Measurements from ENCODE around the gene TPK1.
"Not testable (repeated sequence)": the region's sequence is repeated elsewhere in the genome, so short reads cannot be mapped to it uniquely, and the experiment has no call there.

TPK1 gene

DNA sequence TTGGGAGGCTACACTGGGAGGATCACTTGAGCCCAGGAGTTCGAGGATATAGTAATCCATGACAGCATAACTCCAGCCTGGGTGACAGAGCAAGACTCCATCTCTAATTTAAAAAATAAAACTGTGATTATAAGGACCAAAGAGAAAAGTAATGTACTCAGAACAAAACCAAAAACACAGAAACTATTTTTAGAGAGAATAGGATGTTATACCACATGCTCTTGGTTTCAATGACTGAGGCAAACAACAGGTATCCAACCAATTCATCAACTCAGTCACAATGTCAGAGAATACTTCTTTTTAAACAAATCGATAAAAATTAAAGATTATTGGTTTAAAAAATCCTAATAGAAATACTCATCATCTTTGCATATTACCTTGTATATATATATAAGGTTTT lies 186.7 kb downstream of the TPK1 start:
- in situ Hi-C loops (cut with MboI; ENCODE audit: low sequenced_read_pairs), result no loop called here

DNA sequence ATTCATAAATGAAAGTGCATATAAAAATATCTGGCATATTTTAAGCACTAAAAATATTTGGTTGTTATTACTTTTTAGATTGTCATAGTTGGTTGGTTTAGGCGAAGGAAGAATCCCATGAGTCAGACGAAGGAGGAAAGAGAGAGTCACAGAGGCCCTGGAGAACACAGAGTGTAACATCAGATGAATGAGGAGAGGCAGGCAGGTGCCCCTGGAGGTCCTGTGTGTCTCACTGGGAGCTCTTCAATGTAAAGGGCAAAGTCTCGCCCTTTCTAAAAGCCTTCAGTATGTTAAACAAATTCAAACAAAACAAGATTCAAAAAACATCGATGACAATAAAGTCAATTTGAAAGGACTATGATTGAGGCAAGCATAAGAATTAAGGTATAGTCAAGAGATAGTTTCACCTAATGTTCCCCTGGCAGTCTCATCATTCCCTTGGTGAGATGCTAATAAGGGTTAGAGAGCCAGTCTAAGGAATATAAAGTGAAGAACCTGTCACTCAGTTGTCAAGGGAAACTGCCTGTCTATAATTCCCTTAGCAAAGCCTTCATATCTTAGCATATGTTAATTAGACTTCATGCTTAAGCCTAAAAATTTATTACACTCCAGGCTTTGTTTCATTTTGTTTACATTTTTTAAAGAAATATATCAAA lies 194.3 kb downstream of the TPK1 start:
- in situ Hi-C loops (cut with MboI; ENCODE audit: low sequenced_read_pairs), result no loop called here

DNA sequence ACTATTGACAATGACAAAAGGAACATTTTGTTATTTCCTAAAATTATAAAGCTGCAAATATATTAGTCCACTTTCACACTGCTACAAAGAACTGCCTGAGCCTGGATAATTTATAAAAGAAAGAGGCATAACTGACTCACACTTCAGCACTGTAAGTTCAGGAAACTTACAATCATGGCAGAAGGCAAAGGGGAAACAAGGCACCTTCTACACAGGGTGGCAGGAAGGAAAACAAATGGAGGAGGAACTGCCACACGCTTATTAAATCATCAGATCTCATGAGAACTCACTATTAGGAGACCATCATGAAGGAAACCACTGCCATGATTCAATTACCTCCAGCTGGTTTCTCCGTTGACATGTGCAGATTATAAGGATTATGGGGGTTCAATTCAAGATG lies 203.1 kb downstream of the TPK1 start:
- in situ Hi-C loops (cut with MboI; ENCODE audit: low sequenced_read_pairs), result no loop called here

DNA sequence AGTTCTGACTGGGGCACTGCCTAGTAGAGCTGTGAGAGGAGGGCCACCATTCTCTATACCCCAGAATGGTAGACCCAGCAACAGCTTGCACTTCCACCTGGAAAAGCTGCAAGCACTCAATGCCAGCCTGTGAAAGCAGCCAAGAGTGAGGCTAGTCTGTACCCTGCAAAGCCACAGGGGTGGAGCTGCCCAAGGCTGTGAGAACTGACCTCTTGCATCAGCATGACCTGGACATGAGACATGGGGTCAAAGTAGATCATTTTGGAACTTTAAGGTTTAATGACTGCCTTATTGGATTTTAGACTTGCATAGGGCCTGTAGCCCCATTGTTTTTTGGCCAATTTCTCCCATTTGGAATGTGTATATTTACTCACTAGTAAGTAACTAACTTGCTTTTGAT lies 206.3 kb downstream of the TPK1 start:
- in situ Hi-C loops (cut with MboI; ENCODE audit: low sequenced_read_pairs), result no loop called here

DNA sequence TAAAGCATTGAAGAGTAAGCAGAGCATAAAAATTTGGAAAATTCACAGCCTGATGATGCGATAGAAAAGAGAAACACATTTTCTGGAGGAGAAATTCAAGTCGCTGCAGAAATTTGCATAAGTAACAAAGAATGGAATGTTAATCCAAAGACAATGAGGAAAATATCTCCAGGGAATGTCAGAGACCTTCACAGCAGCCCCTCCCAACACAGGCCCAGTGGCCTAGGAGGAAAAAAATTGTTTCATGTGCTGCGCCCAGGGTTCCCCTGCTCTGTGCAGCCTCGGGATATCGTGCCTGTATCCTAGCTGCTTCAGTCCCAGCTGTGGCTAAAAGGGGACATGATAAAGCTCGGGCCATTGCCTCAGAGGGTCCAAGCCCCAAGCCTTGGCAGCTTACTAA lies 206.8 kb downstream of the TPK1 start:
- in situ Hi-C loops (cut with MboI; ENCODE audit: low sequenced_read_pairs), result no loop called here

DNA sequence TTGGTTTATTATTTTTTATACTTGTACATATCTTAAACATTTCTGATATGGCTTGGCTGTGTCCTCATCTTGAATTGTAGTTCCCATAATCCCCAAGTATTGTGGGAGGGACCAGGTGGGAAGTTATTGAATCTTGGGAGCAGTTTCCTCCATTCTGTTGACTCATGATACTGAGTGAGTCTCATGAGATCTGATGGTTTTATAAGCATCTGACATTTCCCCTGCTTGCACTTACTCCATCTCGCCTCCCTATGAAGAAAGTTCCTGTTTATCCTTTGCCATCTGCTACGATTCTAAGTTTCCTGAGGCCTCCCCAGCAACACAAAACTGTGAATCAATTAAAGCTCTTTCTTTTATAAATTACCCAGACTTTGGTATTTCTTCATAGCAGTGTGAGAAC lies 207.7 kb downstream of the TPK1 start:
- in situ Hi-C loops (cut with MboI; ENCODE audit: low sequenced_read_pairs), result no loop called here

DNA sequence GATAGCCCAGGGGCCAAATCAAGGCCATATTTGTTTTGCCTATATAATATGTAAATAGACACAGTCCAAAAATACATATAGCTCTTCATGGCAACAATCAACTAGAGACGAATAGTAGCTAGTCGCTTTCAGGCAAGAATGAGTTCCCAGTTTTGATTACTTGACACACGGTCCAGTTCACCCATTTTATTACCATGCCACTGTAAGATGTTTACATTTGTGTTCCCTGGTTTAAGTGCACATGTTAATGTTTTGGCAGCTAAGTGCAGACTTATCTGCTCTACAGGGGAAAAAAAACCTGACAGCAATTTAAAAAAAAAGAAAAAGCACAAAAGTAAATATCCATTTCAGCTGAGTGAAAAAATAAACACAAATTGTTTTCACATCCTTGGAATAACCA lies 213.1 kb downstream of the TPK1 start:
- in situ Hi-C loops (cut with MboI; ENCODE audit: low sequenced_read_pairs), result no loop called here

DNA sequence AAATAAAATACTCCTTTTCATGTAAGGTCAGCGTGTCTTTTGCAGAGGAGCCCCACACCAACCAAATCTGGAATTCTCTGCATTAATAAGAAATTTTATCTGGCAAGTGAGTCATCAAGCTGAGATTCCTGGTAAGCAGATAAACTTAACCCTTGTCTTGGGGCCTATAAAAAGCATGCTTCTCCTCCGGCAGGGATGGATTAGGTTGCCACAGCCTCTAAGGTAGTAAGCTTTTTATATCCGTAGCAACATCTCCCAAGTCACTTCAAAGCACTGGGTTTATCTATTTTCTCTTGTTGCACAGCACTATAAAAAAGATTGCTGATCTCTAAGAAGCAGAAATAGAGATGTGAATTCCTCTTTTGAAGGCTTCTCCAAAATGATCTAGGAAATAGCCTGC lies 229.6 kb downstream of the TPK1 start:
- in situ Hi-C loops (cut with MboI; ENCODE audit: low sequenced_read_pairs), result no loop called here

DNA sequence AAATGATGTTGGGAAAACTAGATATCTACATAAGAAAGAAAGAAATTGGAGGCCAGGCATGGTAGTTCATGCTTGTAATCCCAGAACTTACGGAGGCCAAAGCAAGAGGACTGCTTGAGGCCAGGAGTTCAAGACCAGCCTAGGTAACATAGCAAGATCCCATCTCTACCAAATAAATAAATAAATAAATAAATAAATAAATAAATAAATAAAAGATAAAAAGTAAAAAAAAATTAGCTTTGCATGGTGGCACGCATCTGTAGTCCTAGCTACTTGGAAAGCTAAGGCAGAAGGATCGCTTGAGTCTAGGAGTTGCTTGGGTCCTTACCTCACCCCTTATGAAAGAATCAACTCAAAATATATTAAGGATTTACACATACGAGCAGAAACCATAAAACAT lies 238.9 kb downstream of the TPK1 start:
- in situ Hi-C loops (cut with MboI; ENCODE audit: low sequenced_read_pairs), result no loop called here

DNA sequence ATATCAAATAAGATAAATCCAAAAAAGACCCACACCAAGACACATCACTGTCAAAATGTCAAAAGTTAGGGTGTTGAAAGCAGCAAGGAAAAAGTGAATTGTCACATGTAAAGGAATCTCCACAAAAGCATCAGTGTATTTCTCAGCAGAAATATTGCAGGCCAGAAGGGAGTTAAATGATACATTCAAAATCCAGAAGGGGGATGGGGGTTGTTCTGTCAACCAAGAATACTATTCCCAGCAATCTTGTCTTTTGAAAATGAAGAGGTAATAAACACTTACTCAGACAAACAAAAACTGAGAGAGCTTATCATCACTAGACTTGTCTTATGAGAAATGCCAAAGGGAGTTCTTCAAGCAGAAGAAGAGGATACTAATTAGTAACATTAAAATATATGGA lies 241.3 kb downstream of the TPK1 start:
- in situ Hi-C loops (cut with MboI; ENCODE audit: low sequenced_read_pairs), result no loop called here

DNA sequence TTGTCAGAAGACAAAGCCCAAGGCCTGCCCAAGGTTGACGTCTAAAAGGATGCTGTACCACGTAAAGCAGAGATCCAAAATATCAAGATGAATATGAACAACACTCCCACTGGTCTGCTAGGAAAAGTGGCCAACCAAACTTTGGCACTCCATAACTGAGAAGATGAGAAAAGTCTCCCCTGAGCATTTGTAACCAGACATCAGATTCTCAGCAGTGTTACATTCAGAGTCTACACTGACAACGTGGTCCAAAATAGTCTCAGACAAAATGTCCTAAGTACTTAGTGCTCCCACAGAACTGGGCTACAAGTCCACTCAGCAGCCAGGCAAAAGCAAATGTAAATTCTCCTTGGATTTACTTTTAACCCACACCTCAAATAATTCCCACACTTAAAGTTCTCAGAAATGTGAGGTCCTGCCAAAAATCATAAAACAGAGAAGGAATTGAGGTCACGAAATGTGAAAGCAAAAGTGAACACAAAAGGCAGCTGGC lies 247.2 kb downstream of the TPK1 start:
- in situ Hi-C loops (cut with MboI; ENCODE audit: low sequenced_read_pairs), result no loop called here

DNA sequence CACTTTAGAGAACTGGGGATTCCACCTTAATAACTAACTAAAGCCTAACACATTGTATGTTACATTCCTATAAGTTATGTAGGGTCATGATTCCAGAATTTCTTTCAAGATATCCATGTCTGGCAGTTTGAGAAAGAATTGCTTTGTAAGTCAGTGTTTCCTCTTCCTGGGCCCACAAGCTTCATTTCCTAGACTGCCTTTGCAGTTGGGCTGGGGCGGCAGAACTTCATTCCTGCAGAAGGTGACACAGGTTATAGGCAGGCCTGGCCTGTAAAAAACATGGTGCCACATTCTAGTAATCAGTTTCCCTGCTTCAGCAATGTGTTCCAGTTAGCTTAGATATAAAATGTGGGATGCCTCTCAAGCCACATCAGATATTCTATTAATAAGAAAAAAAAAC lies 248.2 kb downstream of the TPK1 start:
- in situ Hi-C loops (cut with MboI; ENCODE audit: low sequenced_read_pairs), result no loop called here

DNA sequence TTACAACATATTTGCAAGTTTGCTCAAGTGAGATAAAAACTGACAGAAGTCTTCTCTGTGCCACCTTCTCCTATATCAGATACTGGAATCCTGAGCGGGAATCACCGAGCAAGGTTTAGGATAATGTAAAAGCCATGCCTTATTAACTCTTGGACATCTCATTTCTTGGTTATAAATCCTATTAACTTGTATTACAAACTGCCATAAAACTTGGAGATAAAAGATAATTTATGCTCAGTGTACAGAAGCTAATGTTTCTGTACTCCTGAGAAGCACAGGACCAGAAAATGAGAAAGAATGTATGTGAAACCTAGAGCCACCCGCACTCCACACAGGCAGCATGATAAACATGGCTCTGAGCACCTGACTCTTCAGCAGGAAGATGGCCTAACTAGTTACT lies 251.1 kb downstream of the TPK1 start:
- in situ Hi-C loops (cut with MboI; ENCODE audit: low sequenced_read_pairs), result no loop called here

DNA sequence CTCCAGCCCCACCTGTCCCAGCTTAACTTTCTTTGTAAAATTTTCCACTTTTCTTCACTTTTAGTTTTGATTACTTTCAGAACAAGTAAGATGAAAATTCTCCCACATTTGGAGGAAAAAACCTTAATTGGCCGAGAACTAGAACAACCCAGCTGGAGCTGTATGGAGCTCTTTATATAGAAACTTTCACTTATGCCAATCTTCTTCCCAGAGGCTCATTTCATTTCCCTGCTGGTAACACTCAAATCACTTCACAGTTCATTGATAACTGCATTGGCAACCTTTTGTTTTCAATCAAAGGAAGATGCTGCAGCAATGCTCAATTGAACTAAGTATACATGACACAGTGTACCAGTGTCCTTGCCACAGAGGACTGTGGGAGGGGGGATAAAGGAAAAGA lies 256.2 kb downstream of the TPK1 start:
- in situ Hi-C loops (cut with MboI; ENCODE audit: low sequenced_read_pairs), result no loop called here

DNA sequence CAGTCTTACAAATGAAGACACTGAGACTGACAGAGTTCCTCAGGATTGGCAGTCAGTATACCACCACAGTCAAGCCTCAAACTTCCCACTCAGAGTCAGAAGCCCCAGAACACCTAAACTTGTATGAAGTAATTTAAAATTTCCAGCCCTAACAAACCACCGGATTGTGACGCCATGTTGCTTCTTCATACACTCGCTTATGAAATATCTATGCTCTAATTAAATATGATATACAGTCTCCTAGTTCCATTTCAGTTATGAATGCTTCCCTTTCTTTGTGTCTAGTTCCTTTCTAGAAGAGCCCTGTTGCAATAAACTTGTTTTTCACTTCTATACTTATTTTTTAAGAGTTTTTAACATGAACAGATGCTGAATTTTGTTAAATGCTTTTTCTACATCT lies 260.4 kb downstream of the TPK1 start:
- in situ Hi-C loops (cut with MboI; ENCODE audit: low sequenced_read_pairs), result no loop called here

DNA sequence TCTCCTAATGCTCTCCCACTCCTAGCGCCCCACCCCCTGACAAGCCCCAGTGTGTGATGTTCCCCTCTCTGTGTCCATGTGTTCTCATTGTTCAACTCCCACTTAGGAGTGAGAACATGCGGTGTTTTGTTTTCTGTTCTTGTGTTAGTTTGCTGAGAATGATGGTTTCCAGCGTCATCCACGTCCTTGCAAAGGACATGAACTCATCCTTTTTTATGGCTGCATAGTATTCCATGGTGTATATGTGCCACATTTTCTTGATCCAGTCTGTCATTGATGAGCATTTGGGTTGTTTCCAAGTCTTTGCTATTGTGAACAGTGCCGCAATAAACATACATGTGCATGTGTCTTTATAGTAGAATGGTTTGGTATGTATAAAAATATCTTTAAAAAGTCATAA lies 261.1 kb downstream of the TPK1 start:
- in situ Hi-C loops (cut with MboI; ENCODE audit: low sequenced_read_pairs), result not testable (repeated sequence)

DNA sequence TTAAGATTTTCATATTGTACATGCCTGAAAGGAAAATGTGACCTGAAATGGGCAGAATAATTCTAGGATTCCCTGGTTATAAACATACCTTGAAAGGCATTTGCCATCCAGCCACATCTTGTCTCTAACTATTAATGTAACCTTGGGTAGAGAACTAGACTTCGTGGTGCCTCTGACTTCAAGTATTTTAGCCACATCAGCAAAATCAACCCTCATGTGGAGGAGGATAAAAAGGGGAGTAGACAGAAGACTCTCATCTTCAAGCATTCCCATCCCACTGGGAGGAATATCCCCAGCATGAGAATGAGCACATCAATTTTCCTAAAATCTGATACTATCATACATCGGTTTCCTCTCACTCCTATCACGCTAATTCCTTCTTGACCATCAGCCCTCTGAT lies 267.6 kb downstream of the TPK1 start:
- in situ Hi-C loops (cut with MboI; ENCODE audit: low sequenced_read_pairs), result no loop called here

DNA sequence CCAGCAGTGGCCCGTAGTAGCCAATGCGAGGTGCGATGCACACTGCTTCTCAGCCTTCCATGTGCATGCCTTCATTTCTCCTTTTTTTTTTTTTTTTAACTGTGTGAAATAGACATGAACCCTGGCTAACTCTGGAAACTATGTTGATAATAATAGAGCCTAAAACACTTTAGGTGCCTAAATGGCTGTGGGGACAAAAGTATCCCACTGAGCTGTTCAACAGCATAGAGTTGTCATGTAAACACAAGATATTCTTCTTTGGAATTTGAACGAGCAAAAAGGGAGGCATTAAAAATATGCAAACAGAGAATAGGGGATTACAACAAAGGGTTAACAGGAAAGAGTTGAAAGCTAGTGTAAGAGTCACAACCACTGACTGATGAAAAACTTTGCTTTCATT lies 270.3 kb downstream of the TPK1 start:
- in situ Hi-C loops (cut with MboI; ENCODE audit: low sequenced_read_pairs), result no loop called here

DNA sequence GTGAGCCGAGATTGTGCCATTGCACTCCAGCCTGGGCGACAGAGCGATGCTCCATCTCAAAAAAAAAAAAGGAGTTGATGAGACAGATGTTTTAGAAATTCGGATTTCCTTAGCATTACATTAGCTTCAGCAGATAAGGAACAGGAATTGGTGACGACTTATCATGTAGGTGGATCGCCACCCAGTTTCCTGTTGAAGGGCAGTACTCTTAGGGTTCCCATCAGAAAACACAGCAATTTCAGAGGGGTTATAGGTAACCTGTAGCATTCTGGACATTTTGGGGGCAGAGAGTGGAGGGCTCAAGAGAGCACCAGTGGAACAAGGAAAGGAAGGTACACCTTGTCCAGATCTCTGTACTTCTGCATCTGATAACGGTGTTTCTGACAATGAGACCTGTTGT lies 286.0 kb downstream of the TPK1 start:
- in situ Hi-C loops (cut with MboI; ENCODE audit: low sequenced_read_pairs), result no loop called here

DNA sequence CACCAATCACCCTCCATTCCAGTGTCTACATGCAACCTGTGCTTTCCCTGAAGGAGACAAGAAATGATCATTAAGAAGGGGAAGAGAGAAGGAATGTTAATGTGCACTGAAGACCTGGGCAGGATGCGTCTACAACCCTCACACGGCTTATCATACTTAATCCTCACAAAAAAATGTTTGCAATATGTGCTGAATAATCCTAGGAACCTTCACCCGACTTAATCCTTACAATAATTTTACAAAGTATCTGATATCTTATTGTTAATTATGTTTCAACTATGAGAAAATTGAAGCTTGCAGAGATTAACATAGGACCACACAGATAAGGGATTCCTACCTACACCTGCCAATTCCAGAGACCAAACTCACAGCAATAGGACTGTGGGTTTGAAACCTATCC lies 287.3 kb downstream of the TPK1 start:
- in situ Hi-C loops (cut with MboI; ENCODE audit: low sequenced_read_pairs), result no loop called here

DNA sequence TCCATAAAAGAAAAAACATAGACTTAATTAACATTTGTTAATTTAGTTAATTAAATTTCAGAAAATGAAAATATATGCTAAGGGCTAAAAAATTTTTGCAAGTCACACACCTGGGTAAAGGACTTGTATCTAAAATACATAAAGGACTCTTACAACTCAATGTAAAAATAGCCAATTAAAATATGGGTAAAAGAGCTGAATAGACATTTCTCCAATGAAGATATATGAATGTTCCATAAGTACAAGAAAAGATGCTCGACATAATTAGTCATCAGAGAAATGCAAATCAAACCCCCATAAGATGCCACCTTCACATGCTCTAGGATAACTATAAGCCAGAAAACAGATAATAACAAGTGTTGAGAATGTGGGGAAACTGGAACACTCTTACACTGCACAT lies 288.0 kb downstream of the TPK1 start:
- in situ Hi-C loops (cut with MboI; ENCODE audit: low sequenced_read_pairs), result no loop called here

DNA sequence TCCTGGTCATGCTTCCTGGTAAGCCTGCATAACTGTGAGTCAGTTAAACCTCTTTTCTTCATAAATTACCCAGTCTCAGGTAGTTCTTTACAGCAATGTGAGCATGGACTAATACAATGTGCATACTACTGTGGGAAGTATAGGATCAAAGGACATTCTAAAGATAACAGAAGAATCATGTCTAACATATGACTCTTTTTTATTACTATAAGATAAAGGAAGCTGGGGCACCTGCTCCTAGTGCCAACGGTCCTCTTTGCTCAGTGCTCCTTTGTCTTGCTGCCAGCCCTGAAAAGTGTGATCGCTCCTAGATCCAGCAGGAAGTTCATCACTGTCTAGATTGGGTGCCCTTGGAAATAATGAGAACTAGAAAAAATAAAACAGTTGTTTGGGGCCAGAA lies 289.1 kb downstream of the TPK1 start:
- in situ Hi-C loops (cut with MboI; ENCODE audit: low sequenced_read_pairs), result no loop called here

DNA sequence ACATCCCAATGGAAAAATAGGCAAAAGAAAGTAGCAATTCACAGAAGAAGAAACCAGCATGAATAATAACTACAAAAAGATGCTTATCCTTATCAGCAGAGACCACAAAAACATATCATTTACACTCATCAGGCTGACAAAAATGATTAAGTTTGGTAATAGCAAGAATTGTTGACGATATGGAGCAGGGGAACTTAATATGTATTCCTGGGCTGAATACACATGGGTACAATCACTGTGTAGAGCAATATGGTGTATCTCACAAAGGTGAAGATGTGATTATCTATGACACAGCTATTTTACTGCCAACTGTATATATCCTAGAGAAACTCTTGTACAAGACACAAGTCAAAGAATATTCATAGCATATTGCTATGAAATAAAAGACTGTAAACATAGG lies 290.5 kb downstream of the TPK1 start:
- in situ Hi-C loops (cut with MboI; ENCODE audit: low sequenced_read_pairs), result no loop called here
